ENCODE results near the gene ASTN2. TPM values are rescaled to one million over a fixed set of nuclear protein-coding genes. Genes with fewer than 3 reads are reported as not detected.
A peak's percentile ranks its signal among the peaks of the same experiment; 100 is the strongest.

The ASTN2 gene
- total RNA-seq, 1 donor from 2014 or later = 42.2 TPM

DNA sequence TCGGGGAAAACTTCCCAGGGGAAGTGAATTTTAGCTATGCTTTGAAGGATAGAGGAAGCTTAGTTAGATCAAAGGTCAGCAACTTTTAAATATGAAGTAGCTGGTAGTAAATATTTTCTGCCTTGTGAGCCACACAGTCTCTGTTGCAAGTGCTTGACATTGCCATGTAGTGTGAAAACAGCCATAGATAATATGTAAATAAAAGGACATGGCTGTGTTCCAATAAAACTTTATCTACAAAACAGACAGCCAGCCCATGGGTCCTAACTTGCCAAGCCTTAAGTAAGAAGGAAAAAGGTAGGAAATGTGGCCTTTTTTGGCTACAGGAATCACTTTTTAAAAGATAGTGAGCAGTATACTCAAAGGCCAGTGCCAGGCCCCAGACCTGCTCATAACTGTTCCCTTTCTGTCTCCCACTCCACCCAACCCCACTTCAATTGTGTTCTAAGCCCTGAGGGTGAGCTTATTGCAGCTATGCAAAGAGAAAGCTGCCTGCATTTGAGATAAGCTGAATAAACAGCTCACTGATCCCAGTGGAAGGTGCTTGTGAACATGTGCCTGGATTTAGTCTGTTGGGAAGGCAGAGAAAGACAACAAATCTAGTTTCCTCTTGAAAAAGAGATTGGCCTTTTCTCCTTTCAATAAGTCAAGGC, 840.7 kb downstream of the ASTN2 start:
- no peak for DNase-seq (ENCODE audit: low read depth)

DNA sequence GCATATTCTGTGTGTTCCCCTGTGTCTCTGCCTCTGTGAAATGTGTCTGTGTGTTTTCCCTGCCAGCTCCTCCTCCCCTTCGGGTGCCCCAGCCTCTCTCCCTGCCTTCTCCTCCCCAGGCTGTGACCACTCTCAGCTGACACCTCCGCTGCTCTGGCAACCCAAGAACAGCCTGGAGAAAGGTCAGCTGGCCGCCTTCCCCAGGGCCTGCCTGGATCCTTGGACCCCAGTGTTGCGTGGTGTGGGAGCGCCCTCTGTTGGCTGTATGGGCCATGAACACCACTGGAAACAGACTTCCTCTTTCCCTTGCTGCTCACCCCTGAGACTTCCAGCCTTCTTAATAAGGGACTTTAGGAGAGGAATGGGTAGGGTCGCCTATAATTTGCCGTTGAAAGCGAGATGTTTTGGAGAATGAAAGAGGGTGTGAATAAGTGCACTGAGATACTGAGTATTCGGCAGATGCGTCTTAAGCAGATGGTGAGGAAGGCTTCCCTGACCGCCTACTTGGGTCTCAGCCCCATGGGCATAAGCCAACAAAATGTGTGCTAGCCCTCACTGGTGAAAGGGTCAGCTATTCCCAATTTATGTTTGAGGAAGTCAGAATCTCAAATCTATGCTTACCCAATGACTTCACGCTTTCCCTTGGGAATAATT, 842.6 kb downstream of the ASTN2 start:
- peak; percentile 72 for DNase-seq (ENCODE audit: low read depth)

DNA sequence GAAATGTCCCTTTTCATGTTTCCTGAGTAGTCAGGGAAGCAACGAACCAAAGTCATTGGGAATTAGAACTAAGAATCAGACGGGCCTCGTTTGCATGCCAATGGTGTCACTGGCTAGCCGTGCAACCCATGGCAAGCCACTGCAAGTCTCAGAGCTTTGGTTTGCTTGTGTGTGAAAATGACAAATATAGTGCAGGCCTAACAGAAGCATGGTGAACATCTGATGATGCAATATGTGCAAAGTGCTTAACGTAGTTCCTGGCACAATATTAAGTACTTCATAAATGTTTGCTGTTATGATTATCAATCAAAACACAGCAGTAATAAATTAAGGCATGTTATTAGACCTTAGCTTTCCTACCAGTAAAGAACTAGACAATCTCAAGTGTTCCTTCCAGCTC, 845.7 kb downstream of the ASTN2 start:
- DNase-seq (ENCODE audit: low read depth) = no peak

DNA sequence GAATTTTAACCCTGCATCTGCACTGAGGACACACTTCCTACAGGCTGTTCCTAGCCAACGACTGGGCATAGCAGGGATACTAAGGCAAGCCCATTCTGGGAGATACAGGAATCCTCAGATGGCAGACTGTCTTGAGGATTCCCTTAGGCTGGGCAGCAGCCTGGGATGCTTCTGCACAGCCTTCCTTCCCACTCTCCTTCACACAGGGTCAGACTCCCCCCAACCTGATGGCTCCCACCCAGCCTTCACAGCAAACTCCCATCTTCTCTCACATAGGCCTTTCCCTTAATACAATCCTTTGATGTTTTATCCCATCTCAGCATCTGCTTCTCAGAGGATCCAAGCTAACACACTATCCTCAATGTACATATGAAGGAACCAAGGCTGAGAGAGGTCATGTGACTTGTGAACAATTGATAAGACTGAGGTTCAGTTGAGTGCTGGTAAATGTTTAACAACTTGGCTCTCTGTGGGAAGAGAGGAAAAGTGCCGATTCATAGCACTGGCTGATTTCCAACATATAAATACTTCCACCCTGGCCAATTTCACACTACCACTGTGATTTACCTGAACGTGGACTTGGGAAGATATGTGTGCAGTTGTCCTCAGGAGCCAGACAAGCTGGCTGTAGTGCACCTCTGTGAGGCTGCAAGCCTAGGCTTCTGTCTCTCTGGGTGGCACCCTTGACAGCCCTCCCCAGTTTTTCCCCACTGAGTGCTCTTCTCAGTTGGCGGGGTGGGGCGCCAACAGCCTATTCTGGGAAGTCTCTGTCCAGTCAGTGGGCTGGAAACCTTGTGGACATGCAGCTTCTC, 848.0 kb downstream of the ASTN2 start:
- peak; percentile 93 for DNase-seq (ENCODE audit: low read depth)

DNA sequence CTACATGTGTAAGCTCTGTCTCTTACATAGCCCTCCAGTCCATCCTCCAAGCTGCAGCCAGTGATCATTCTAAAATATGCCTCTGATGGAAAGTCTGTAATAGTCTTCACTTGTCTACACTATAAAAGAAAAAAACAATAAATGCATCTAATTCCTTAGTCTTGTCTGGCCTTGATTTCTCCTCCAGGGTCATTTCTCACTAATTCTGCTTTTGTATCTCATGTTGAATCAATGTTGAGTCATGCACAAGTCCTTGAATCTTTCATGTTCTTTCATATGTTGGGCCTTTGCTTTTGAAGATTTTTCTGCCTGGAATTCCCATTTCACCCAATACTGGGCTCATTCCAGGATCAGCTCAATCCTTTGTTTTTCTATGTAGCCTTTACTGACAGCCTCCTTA, 848.9 kb downstream of the ASTN2 start:
- no peak for DNase-seq (ENCODE audit: low read depth)

DNA sequence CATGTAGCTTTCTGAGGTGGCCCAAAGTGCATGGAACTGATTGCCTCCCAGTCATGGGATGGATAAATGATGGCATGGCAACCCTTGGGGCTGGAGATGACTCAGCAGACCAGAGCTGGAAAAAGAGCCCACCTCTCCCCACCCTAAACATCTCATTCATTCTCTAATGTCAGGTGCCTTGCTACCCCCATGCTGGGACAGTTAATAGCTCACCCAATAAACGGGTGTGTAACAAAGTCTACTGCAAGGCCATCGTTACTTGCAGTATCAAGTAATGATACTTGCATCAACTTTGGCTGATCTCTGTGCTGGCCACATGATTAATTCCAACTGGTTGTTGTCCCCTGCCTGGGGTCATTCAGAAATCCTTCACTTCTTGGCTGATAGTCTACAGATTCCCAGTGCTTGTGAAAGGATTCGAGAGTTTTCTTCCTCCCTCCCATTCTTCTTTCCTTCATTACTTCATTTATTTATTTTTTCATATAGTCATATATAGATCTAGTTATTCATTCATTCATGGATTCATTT, 850.5 kb downstream of the ASTN2 start:
- peak; percentile 61 for DNase-seq (ENCODE audit: low read depth)

DNA sequence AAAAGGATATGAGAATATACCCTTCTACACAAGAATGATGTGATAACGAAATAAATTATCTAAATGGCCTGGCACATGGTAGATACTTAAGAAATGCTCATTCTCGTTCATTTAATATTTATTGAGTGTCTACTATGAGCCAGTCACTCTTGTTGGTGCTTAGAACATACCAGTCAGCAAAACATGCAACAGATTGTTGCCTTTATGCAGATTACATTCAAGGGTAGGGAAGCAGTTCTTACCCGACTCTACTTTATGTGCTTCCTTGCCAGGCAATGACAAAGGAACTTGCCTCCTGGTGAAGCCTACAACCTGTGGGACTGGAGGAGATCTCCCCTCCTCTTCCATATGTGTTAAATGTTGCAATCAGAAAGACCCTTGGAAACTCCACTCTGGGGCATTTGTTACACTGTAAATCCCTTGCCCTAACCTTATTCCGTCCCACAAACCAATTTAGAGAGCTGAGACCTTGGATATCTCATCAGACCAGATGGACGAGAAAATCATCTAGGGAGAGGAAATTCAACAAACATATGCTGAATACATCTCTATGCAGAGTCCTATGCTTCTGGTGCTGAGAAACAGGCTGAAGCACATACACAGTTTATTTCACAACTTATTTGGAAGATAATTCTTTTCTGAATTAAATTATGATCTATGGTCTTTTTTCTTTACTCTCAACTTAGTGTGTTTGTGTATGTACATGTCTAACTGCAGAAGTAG, 855.9 kb downstream of the ASTN2 start:
- DNase-seq (ENCODE audit: low read depth) = no peak

DNA sequence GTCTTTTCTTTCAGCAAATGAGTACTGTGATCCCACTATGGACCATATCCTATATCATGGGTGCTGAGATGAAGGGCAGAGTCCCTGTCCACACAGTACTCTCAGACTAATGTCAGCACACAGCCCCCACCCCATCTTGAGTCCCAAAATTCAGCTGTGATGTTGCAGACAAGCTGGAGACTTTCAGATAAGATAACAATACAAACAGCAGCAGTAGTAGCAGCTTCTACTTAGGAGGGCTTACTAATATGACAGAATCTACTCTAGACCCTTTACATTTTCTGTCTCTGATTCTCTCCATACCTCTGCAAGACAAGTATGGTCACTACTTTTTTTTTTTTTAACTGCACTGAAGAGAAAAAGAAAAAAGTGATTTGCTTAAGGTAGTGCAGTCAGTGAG, 856.8 kb downstream of the ASTN2 start:
- no peak for DNase-seq (ENCODE audit: low read depth)

DNA sequence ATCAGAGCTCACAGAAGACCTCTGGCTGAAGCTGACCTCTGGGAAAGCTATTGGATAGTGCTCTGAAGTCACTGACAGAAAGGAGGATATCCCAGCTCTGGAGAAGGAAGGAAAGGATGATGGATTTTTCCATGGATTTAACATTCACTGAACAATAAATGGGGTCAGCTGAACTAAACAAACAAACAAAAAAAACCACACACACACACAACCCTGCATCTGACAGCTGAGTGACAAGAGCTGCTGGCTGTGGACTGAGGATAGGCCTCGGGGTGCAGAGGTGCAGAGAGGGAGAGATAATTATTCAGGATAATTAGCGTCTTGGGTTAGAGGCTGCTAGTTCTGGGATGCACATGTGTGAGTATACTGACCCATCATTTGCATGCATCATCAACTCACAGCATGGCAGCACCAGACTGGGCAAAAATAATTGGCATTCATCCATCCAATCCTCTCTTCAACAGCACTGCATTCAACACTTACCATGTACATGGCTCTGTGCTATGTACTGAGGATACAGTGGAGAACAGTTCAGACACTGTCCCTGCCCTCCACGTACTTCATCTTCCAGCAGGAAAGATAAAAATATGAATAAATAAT, 859.2 kb downstream of the ASTN2 start:
- no peak for DNase-seq (ENCODE audit: low read depth)

DNA sequence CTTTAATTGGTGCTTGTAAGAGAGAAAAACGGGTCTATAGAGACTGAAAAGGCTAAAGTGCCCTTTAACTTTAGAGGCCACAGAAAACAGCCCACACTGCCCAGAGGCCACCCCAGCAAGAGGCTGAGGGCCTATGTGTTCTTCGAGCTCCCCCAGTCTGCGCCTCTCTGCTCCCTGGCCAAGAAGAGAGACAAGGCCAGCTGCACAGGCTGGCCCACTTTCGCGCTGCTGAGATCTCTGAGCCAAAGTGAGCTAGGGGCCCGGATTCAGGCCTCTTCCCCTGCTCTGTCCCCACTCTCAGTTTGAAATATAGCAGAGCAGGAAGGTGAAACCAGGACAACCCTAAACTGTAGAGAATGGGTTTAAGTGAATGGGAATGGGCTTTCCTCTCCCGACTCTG, 859.7 kb downstream of the ASTN2 start:
- no peak for DNase-seq (ENCODE audit: low read depth)

DNA sequence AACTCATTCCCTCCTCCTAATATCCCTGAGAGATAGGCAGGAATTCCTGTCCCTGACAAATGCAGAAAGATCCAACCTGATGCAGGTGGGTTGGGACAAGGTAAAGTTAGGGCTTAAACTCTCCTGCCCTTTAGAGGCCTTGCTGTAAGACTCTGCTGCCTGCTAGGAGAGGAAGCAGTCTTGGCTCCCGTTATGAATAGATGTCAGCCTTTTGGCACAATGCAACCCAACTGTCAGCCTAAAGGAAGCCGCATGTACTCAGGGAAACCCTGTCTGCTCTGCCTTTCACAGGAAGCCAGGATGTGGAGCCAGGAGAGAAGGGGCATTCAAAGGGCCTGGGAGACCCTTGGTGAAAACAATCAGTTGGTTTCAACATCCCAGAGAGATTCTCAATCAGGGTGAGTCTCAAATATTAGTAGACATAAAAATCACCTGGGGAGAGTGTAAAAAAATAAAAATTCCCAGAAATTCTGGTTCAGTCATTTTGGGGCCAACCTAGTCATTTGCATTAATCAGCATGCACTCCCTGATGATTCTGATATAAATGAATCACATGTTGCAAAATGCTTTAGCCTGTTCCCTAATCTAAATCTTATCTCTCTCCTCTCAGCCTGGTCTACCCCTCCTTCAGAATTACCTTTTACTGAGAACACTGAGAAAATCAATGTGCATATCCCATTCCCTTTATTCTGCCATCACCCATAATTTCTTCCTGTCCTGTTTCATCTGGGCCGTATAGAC, 864.0 kb downstream of the ASTN2 start:
- no peak for DNase-seq (ENCODE audit: low read depth)

DNA sequence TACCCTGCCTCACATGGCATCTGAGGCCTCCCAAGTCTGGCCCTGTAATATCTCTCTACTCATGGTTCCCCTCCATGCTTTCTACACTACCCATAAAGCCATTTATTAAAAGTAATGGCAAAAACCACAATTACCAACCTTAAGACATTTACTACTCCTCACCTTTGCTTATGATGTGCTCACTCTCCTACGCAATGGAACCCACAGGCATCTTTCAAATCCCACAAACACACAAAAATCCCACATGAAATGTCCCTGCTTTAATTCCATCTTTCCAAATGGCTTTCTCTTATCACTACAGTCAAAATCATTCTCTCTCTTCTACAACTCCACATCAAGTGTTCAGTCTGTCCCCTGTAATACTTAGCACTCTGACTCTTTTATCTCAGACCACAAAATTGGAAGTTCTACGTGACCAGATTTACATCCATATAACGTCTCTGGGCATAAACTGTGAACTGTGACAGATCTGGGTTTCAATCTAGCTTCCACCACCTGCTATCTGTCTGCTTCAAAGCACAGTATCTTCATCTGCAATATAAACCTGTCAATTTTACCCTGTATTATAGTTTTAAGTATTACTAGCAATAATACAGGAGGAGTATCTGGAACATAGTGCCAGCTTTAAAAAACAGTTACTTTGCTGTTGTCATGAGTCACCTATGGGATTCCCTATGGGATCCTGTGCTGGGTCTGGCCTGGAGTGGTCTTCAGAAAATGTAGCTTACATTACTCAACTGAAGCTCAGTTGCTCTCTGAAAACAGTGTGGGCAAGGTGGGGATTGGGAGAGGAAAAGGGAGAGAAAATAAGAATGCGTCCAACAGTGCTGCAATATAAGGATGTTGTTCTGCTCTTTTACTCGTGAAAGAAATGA, 864.8 kb downstream of the ASTN2 start:
- peak; percentile 64 for DNase-seq (ENCODE audit: low read depth)

DNA sequence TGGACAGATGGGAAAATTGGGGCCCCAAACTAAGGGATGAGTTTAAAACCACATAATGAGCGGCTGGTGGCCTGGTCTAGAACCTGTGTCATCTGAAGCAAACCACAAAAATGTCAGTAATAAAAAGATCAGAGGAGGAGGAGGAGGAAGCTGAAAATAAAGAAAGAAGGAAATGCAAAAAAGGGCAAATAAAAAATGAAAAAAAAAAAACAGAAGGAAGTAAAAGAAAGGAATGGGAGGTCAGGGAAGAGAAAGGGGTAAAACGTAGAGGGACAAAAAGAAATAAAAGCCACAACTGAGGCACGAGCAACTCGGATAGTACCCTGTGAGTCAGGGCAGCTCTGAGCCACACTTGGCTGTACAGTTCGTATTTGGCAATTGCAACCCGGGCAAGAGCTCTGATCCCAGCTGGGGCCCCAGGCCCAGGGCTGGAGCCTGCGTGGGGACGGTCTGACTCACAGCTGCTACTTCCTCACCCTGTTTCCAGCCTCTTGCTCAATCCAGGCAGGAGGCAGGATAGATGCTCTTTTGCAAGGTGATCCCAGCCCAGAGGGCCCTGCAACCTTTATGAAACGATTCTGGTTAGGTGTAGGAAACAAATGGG, 865.7 kb downstream of the ASTN2 start:
- DNase-seq (ENCODE audit: low read depth) = peak; percentile 95

DNA sequence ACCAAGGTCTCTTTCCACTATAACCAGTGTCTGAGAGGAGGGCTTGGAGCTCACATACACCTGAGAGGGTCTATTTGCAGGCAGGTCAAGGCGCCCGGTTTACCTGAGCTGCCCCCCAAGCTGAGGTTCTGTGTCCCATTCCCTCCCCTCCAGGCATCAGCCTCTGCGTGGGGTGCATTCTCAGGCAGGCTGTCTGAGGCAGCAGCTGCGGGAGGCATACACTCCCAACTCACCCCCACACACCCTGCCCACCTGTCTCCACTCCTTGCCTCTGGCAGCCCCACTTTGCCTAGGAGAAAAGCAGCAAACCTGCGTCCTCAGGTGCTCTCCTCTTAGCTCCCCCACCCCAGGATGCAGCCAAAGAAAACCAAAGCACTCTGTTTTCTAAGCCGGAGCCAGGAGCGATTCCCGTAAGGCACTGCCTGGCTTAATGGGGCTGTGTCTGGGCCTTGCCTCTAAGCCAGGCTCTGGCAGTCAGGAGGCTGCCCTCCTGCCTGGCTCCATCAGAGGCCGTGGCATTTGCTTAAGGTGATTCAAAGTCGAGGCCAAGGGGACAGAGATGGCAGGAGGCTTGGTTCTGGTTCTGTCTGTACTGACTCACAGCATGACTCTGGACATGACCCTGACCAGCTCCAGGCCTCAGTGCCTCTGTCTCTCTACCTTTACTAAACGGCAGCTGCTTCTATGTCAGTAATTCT, 867.0 kb downstream of the ASTN2 start:
- DNase-seq (ENCODE audit: low read depth) = peak; percentile 73

DNA sequence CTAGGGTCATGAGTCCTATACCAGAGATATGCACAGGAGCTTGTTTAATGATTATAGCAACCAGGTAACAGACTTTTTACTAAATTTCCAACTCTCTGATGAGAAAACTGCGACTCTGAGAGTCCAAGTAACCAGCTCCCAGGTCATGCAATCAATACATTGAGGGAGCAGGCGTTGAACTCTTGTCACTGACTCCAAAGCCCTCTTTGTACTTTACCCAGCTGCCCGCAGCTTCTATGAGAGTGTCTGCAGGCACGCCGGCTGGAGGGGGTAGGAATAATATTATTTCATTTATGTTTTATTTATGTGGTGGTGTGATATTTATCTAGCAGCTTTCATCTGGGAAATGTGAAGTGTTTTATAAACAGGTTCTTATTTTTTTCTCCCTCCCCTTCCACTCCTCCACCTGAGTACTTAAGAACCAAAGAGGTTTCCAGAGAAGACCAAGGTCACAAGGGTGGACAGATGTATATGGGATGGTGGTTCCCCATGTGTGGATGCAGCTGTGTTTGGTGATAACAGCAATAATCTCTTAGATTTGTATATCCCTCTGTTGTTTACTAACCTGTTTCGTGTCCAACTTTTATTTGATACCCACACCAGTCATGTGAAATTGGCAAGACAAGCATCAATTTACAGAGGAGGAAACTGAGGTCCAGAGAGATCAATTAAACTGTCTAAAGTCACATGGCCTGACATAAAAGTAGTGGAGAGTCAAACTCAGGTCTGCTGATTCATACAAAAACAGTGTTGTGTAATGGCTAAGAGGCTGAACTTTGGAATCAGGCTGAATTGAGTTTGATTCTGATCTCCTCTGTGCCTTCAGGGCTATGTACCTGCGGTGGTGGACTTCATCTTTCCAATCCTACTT, 867.9 kb downstream of the ASTN2 start:
- peak; percentile 87 for DNase-seq (ENCODE audit: low read depth)

DNA sequence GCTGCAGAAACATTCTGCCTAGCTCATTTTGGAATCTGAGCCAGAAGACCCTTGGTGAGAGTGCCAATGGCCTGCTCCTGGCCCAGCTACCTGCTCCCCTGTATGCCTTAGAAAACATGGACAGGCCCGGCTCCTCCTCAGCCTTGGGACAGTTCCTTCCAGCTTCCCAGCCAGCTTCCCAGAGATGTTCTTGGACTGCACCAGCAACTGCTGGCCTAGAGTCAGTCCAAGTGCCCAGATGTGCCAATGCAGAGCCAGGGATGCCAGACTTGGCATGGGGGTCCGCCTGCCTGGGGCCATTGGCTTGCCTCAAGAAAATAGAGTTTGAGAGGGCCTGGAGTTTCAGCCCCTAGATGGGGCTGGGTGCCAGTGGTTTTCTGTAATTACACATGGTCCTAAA, 870.0 kb downstream of the ASTN2 start:
- no peak for DNase-seq (ENCODE audit: low read depth)

DNA sequence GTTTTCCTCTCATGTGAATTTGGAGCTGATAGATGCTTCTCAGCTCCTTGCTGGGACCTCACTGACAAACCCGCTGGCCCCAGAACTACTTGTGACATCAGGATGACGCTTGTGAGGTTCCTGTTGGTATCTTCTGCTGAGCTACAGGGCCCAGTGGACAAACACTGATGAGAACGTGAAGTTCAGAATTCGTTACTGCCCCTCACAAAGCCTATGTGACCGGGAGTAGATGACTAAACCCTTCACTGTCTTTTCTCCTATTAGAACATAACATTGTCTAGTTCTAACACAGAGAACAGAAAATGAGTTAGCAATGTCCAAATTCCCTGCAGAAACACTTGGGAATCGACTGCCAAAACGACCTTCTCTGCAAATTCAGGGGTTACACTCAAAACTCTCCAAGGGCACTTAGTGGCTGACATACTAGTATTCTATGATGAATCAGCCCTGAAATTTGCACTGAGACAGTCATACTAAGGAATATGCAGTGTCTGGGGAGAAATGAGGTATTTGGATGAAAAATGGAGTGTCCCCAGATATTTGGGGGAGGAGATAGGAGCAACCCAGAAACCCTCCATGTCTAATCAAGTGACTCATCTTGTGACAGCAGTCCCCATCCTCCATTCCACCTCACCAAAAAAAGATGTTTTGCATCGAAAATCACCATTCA, 871.0 kb downstream of the ASTN2 start:
- no peak for DNase-seq (ENCODE audit: low read depth)

All from renal cortical epithelial cell (primary cell).